GM19324 (cell line): ENCODE results near the gene TPMT.

Source experiments
- ATAC-seq: cut with Tn5 transposase; IDR thresholded peaks from one replicate; pipeline ENCODE4 v1.9.1; 2021; ENCODE audit warnings: mild to moderate bottlenecking, moderate library complexity; ENCODE audit not compliant: unreplicated experiment, low FRiP score

Gene TPMT

DNA sequence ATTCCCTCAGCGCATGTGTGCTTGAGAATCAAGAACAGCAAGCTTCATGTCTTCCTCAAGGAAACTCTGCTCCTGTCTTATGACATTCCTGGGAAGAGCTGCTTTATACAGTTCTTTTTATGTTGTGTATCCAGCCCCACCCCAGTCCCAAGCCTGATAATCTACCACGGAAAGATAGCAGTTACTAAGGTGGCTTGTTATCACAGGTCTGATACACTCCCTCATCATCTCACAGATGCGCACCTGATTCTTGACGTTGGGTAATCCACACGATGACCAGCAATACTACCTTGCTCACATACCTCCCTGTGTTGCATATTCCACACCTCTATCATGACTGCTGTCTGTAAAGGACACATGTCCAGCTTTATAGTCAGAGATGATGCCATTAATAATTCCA lies 35.6 kb downstream of the TPMT start:
- no peak for ATAC-seq

DNA sequence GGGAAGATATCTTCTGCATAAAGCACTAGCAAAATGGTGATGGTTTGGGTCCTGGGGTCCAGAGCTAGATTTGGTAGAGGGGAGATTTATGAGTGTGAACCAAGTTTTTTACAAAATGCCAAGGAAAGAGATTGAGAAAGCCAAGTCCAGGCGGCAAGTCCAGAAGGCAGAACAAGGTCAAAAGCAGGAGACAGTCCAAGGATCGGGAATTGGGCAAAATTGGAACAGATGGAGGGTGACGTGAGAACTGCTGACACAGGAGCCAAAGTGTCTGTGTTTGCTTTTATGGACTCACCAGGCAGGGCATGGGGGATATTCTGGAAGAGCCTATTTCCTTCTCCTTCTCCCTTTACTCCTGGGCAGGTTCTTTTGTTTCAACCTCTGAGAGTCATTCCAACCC lies 36.5 kb downstream of the TPMT start:
- ATAC-seq: no peak

DNA sequence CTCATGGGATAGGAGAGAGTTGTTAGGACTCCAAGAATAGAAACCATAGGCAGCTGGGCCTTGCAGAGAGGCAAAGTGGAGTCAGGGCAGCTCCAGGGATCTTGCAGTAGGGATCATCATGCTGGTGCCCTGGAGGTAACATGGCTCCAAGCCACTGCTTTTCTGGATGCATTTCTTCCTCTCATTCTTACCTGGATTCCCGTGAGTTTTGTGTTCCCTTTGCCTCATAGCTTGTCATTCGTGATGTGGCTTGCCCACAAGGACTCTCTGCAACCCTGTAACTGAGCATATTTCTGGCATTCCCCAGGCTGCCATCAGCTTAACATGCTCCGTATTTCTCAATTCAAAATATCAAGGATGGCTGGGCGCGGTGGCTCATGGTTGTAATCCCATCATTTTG lies 37.7 kb downstream of the TPMT start:
- no peak for ATAC-seq

DNA sequence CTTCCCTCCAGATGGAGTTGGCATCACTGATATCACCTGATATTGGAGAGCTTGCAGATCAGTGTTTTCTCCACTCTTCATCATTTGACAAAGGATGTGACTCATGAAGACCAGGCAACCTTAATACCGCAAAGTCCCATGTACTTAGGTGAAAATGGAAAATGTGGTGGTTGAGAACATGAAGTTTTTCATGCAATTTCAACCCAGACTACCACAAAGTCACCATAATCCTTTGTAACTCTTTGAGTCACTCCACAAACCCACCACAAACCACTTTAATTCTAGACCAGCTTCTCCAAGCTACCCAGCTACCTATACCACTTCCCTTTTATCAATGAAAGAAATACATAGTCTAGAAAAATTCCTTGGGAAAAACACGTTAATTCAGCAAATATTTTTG lies 39.5 kb downstream of the TPMT start:
- ATAC-seq: no peak

DNA sequence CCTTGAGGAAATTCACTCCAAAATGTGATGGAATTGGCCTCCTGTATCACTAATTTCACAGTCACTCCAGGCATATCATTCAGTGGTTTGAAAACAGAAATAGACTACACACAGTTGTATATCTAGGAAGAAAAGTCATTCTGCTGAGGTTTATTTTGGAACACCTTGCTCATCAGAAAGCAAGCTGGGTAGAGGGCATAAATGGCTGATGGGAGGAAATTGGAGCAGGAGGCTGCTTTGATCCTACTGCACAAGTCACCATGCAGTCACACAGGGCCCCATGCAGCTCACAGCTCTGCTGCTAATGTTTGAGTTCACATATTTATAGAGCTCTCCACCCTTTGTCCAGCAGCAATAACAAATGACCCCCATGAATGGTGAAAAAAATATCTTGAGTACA lies 44.7 kb downstream of the TPMT start:
- no peak for ATAC-seq

DNA sequence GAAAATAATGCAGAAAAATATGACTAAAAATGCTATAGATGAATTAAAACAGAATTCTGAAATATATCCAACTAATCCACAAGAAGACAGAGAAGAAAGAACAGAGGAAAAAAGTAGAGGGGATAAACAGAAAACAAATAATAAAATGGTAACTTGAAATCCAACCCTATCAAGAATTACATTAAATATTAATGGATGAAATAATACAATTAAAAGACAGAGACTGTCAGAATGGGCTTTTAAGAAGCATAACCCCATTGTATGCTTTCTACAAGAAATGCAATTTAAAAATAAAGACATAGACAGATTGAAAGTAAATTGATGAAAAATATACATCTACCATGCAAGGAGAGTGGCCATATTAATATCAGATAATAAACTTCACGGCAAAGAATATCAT lies 47.8 kb downstream of the TPMT start:
- ATAC-seq: no peak

DNA sequence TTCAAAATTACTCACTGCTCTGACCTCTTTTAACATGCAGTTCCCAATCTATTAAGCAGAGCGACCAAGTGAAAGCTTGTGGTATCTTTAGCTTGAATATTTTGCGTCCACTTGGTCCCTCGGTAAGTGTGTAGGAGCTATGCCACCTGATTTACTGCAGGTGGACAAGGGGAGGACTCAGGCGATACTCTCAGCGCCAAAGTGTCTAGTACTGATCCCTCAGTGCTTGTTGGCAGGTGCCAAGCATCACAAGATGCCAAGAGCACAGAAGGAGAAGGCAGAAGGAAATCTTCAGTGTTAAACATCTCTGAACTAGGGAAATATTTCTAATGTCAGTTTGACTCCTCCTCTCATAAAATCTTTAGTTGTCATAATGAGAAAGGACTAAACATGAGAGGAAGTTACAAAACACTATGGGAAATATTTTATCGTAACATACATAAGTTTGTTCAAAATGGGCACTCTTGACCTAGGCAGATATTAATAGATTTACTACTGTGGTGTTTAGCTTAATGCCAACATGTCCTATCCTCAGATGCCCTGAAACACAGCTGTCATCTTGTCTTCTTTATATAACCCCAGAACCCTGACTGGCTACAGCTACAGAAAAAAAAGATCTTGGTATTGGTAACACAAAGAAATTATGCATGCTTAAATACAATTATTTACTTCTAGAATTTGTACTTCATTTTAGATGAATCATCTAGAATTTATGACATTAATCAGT lies 51.9 kb downstream of the TPMT start:
- ATAC-seq: no peak

DNA sequence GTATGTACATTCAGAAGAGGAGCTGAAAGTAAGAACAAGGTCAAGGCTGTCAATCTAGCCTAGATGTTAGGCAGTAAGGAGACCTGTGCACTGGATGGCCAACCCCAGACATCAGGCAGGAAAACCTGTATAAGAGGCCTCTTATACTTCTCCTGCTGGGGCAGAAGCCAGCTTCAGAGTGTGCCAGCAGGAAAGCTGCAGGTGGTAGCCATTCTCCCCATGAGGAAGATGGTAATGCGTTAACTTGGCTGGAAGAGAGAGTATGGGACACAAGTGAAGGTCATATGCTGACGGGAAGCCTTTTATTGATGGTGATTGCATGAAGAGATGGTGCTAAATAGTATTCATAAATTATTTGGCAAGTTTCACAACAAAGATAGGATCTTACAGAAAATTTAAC lies 53.0 kb downstream of the TPMT start:
- ATAC-seq: no peak

DNA sequence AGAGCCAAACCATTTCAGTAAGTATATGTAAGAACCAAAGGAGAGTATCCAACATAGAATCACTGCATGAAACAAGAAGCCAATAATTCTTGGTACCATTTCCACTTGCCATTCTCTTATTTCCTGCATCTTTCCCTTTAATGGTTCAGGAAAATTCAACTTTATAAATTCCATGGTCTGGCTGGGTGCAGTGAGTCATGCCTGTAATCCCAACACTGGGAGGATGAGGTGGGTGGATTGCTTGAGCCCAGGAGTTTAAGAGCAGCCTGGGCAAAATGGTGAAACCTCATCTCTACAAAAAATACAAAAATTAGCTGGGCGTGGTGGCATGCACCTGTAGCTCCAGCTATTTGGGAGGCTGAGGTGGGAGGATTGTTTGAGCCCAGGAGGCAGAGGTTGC lies 53.6 kb downstream of the TPMT start:
- no peak for ATAC-seq

DNA sequence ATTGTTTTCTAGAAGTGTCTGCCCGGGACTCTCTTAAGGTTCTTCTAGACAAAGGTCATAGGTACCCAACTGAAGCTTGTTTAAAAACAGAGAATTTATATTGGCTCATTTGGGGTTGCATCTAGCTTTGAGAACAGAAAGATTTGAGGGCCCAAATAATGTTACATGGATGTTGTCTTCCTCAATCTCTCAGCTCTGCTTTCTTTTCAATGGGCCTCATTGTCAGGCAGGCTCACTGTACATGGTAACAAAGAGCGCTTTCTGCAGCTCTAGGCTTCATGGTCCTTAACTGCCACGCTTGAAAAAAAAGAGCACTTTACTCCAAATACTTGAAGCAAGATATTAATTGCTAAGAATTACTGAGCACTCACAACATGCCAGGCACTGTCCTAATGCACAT lies 54.6 kb downstream of the TPMT start:
- ATAC-seq: no peak

DNA sequence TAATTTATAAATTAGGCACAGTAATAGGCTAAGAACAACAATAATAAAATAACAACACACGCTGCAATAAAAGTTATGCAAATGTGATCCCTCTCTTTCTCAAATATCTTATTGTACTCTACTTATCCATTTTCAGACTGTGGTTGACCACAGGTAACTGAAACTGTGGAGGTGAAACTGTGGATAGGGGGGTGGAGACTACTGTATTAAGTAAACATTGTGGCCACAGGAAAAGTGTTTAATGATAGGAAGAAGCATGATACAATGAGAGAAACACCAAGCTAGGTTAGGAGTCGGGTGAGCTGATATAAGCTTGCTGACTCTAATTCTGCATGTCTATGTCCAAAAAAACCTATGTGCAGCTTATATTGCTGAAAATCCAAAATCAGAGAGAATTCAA lies 55.4 kb downstream of the TPMT start:
- ATAC-seq: no peak

DNA sequence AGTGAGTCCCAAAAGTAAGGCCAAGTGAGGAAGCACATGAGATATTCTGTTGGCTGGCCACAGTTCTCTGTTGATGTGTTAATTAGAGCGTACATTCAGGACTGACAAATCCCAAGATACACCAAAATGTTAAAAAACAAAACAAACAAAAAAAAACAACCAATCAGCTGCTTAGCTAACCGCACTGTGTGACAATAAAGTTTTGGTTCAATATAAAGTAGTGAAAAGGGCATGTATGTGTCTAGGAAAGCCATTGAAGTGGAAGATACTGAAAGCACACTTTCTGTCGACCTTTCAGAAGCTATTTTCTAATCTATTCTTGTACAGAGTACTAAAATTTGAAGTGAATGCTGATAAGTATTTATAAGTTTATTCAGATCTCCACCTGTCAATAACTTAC lies 58.5 kb downstream of the TPMT start:
- no peak for ATAC-seq

DNA sequence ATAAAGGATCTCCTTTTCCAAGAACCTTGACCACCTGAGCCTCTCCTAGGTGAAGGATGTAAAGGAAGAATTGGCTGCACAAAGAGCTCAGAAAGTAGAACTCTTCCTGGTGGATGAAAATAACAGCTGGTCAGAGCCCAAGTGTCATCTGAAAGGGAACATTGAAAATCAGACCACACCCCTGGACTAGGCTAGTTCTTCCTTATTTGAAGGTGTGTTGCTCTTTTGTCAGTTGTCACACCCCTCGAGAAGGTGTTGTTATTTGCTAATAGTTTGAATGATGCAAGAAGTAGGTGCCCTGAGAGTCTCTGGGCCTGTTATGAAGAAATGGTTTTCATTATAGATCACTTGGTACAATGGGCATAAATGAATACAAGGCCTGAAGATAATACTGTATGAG lies 63.5 kb downstream of the TPMT start:
- no peak for ATAC-seq

DNA sequence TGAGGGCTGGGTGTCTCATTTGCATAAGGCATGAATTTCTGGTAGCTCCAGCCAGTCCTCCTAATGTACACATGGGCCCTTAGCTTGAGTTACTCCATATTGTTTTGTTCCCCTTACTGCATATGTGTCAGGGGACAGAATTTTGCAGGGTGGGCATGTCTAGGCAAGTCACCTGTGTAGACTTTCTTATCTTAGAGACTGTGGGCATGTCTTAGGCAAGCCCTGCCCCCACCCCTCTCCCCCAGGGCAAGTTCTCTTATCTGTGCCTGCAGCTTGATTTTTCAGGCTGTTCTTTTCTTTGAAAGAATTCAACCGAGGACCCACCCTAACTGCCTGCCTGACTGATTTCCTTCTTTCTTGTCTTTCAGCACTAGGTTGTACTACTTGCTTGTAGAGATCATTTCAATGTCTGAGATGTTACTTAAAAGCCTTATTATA lies 64.5 kb downstream of the TPMT start:
- ATAC-seq: no peak

DNA sequence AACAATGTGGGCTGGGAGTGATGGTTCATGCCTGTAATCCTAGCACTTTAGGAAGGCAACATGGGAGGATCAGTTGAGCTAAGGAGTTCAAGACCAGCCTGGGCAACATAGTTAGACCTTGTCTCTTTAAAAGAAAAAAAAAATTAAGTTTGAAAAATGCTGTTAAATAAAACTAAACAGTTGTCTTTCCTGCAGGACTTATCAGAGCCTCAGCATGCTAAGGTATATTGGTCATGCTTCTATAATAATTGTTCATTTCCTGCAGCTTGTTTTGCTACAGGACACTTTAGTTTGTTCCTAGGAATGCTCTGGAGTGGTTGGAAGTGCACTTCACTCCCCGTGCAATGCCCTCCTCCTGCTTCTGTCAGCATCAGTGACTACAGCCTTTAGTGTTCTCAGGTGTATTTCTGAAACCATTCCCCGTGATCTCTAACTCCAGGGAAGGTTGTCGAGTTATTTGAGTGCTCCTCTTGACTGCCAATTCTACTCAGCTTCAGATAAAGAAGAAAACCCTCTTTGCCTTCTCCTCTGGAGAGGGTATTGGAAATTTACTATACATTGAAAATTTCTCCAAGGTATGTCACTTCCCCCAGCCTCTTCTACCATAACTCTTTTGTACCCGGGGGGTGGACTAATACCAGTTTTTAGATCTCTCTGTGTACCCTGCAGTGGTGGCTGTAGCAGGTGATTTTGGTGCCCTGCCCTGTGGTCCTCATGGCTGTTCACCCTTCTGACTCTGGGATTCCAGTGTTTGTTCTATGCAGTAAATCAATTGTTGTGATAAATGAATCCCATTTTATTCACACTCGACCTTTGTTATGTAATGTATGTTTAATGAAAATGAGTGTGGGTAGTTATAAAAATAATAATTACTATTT lies 66.2 kb downstream of the TPMT start:
- no peak for ATAC-seq

DNA sequence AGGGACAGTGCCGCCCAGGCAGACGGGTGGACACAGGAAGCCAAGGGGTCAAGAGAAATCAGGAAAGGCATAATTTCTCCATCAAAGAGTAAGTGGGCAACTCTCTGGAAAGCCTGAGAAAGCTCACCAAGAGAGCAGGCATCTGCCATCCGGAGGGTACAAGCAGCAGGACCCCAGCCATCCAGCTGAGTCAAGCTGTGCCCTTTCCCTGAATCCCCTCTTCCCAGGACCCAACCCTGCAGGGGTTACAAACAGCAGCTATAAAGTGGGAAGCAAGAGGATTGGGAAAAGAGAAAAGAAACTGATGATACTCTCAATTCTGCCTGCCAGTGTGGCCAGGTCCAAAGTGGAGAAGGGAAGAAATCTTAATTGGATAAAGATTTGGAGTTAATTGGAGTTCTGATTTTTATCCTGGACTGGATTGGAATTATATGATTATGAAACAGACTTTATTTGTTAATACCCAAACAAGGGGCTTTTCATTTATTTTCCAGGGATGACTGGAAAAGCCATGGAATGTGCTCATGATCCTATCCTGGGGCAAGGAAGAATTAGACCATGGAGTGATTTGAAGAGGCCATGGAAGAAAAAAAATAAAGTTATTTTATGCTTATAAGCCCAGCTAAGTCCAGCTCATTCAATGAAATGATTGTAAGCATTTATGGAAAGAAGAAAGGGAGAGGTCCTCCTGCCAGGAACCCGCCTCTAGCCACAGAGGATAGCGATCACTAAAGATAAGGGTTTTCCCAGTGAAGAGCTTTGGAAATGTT lies 67.3 kb downstream of the TPMT start:
- ATAC-seq: no peak

DNA sequence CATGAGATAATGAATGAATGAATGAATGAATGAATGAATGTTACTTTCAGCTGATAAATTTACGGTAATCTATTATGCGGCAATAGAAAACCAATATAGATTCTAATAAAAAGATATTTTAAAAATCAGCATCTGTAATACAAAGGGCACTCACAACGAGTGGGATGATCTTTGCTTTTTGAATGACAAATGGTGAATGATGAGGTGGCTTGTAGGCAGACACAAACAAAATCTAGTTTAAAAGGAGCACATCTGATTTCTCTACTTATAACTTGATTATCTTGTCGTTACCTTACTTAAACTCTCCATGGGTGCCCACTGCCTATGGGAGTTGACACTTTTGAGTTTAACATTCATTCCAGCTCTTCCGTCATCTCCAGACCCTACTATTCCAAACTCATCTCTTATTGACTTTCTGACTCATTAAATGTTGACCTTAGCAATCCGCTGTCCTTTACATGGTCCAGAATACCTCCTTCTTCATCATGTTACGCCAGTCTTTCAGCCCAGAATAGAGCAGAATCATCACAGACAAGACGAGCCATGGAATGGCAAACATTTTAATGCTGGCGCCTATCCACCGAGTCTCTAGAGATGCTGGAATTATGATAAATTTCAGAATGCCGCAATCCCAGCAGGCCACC lies 73.7 kb downstream of the TPMT start:
- no peak for ATAC-seq

DNA sequence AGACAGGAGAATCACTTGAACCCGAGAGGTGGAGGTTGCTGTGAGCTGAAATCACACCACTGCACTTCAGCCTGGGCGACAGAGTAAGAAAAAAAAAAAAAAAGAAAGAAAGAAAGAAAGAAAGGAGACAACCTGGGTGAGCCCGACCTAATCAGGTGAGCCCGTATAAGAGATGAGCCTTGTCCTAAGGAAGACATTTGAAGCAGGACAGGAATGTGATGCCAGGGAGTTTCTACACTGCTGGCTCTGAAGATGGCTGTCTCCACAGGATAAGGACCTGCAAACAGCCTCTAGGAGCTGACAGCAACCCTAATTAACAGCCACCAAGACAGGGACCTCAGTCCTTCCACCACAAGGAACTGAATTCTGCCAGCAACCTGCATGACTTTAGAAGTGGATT lies 74.3 kb downstream of the TPMT start:
- ATAC-seq: no peak

DNA sequence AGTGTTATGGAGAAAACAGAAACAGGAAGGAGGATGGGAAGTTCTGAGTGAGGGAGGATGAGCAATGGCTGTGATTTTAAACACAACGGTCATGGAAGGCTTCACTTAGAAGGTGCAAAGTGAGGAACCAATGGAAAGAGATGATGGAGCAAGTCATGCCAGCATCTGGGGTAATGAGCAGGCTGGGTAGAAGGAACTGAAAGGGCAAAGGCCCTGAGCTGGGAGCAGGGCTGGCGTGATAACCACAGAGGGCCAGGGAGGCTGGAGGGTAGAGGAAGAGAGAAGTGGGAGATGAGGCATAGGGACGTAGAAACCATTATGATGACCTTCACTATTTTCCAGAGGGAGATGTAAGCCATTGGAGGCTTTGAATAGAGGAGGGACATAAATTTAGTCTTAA lies 76.0 kb downstream of the TPMT start:
- no peak for ATAC-seq
